HL-60 (cell line): ENCODE data around the gene LEF1.
"Not testable (repeated sequence)": the region's sequence is repeated elsewhere in the genome, so short reads cannot be mapped to it uniquely, and the experiment has no call there.

Experiments used
- DNase-seq, 2 experiments: peaks; one replicate each; pipeline ENCODE4 v3.0.0-alpha.2; 2010 to 2020; ENCODE audit warnings: low read depth in 1 of 2, low spot score in 1 of 2
- H3K27ac ChIP-seq: fragments of 250-450 bp; sonication (Bioruptor Pico); replicated peaks from 2 replicates; pipeline ENCODE4 v1.5.1; 2020; ENCODE audit warnings: mild to moderate bottlenecking, moderate library complexity
- H3K27me3 ChIP-seq: fragments of 250-450 bp; sonication (Bioruptor Pico); 2 replicates; pipeline ENCODE4 v1.5.1; 2021; ENCODE audit warnings: mild to moderate bottlenecking, moderate library complexity; ENCODE audit not compliant: insufficient read depth, poor library complexity, severe bottlenecking
- H3K4me3 ChIP-seq: replicated peaks from 2 replicates; pipeline ENCODE4 v1.5.1; 2011; ENCODE audit warnings: mild to moderate bottlenecking, control low read depth, low read length; ENCODE audit not compliant: insufficient read depth
- CTCF ChIP-seq: IDR thresholded peaks from one replicate; pipeline ENCODE4 v1.5.1; 2011; ENCODE audit warnings: low read length, control low read depth, inconsistent platforms; ENCODE audit not compliant: insufficient read depth
- GABPA ChIP-seq: IDR thresholded peaks from 2 replicates; pipeline ENCODE4 v1.6.1; 2012; ENCODE audit warnings: low read depth
- POLR2AphosphoS5 ChIP-seq: IDR thresholded peaks from 2 replicates; pipeline ENCODE4 v1.6.1; 2012; ENCODE audit warnings: low read depth
- REST ChIP-seq: IDR thresholded peaks from 2 replicates; pipeline ENCODE4 v1.6.1; 2012; ENCODE audit warnings: low read depth; ENCODE audit not compliant: insufficient replicate concordance
- SPI1 ChIP-seq: IDR thresholded peaks from 2 replicates; pipeline ENCODE4 v1.6.1; 2012; ENCODE audit warnings: low read depth, mild to moderate bottlenecking, borderline replicate concordance

The LEF1 gene

GRCh38 chr4:108054025-108054638, 114.6 kb downstream of the LEF1 start:
- H3K27ac ChIP-seq = no peak overlapping the region
- no peak overlapping the region for H3K4me3 ChIP-seq
- DNase-seq = no peak
- H3K27me3 ChIP-seq = peaks cover 5% of the 10 kb centered on the region
- TF ChIP-seq GABPA (no peak), SPI1 (no peak), REST (no peak), POLR2AphosphoS5 (no peak), CTCF (no peak)

- DNase-seq = no peak
- Histone ChIP-seq H3K27me3 (peaks cover 5% of the 10 kb centered on the region), H3K4me3 (no peak overlapping the region), H3K27ac (no peak overlapping the region)
- no peak for TF ChIP-seq SPI1
Measured at GRCh38 chr4:108053251-108053711, 115.5 kb downstream of the LEF1 start.

- Histone ChIP-seq H3K27ac (no peak overlapping the region), H3K27me3 (peaks cover 5% of the 10 kb centered on the region), H3K4me3 (no peak overlapping the region)
- no peak for DNase-seq
- TF ChIP-seq POLR2AphosphoS5 = no peak
- TF ChIP-seq SPI1 = no peak
- TF ChIP-seq GABPA = no peak
- no peak for TF ChIP-seq CTCF
- no peak for TF ChIP-seq REST
Measured at GRCh38 chr4:108052558-108053120, 116.1 kb downstream of the LEF1 start.

- H3K4me3 ChIP-seq = no peak overlapping the region
- no peak for TF ChIP-seq CTCF
- TF ChIP-seq GABPA = no peak
- no peak for TF ChIP-seq POLR2AphosphoS5
- no peak for TF ChIP-seq REST
- TF ChIP-seq SPI1 = no peak
- no peak overlapping the region for H3K27ac ChIP-seq
- H3K27me3 ChIP-seq = peaks cover 5% of the 10 kb centered on the region
- DNase-seq = no peak
Measured at GRCh38 chr4:108051343-108051742, 117.4 kb downstream of the LEF1 start.

GRCh38 chr4:108050166-108051111, 118.3 kb downstream of the LEF1 start:
- not testable (repeated sequence) for H3K4me3 ChIP-seq, DNase-seq, H3K27me3 ChIP-seq, H3K27ac ChIP-seq
